HepG2 (cell line): ENCODE measurements around the gene ACRBP. TPM values are rescaled to one million over a fixed set of nuclear protein-coding genes. Genes with fewer than 3 reads are reported as not detected.

Experiments used
- ARID4A ChIP-seq: sonication (generic); formaldehyde crosslinking; IDR thresholded peaks from 2 replicates; pipeline ENCODE4 v1.5.0; 2020; ENCODE audit warnings: mild to moderate bottlenecking, missing genetic modification reagents, borderline replicate concordance
- ATF7 ChIP-seq, 2 experiments: fragments of 450-650 bp in 1 of 2; sonication (generic) in 1 of 2; formaldehyde crosslinking in 1 of 2; IDR thresholded peaks; 2 replicates each; pipeline versions ENCODE4 v1.4.0 to v1.6.1; 2016 to 2020; ENCODE audit warnings: antibody characterized with exemption in 1 of 2, mild to moderate bottlenecking in 1 of 2, missing genetic modification reagents in 1 of 2
- CHCHD3 ChIP-seq: sonication (generic); formaldehyde crosslinking; IDR thresholded peaks from 2 replicates; pipeline ENCODE4 v1.8.0; 2022; ENCODE audit warnings: mild to moderate bottlenecking, missing genetic modification reagents, moderate library complexity
- HDAC2 ChIP-seq: sonication (generic); formaldehyde crosslinking; IDR thresholded peaks from 2 replicates; pipeline ENCODE4 v1.4.0; 2020; ENCODE audit warnings: missing genetic modification reagents
- HNRNPL ChIP-seq: fragments of 200-400 bp; formaldehyde crosslinking; IDR thresholded peaks from 2 replicates; pipeline ENCODE4 v1.6.1; 2017; ENCODE audit warnings: mild to moderate bottlenecking, low read depth, low read length
- IKZF1 ChIP-seq: fragments of 450-650 bp; IDR thresholded peaks from 2 replicates; pipeline ENCODE4 v1.7.1; 2016
- IKZF4 ChIP-seq: sonication (generic); formaldehyde crosslinking; IDR thresholded peaks from 2 replicates; pipeline ENCODE4 v1.5.1; 2020; ENCODE audit warnings: borderline replicate concordance, mild to moderate bottlenecking, low read depth, missing genetic modification reagents; ENCODE audit errors: not compliant biosample characterization
- KAT2B ChIP-seq: fragments of 150-350 bp; IDR thresholded peaks from 2 replicates; pipeline ENCODE4 v1.6.1; 2014; ENCODE audit warnings: low read depth, low read length, borderline replicate concordance
- RFXANK ChIP-seq: IDR thresholded peaks from 2 replicates; pipeline ENCODE4 v1.6.1; 2016
- SETDB1 ChIP-seq: sonication (generic); formaldehyde crosslinking; IDR thresholded peaks from 2 replicates; pipeline ENCODE4 v1.5.1; 2020; ENCODE audit warnings: missing genetic modification reagents, mild to moderate bottlenecking, borderline replicate concordance
- SP5 ChIP-seq: IDR thresholded peaks from 2 replicates; pipeline ENCODE4 v1.6.1; 2016; ENCODE audit warnings: low read depth, borderline replicate concordance
- ZBTB33 ChIP-seq: sonication (generic); formaldehyde crosslinking; IDR thresholded peaks from 2 replicates; pipeline ENCODE4 v1.4.0; 2020; ENCODE audit warnings: missing genetic modification reagents
- ZBTB42 ChIP-seq: sonication (generic); formaldehyde crosslinking; IDR thresholded peaks from 2 replicates; pipeline ENCODE4 v1.5.0; 2020; ENCODE audit warnings: mild to moderate bottlenecking, missing genetic modification reagents
- ZFX ChIP-seq: sonication (generic); formaldehyde crosslinking; IDR thresholded peaks from 2 replicates; pipeline ENCODE4 v1.4.0; 2020; ENCODE audit warnings: mild to moderate bottlenecking, low read depth, missing genetic modification reagents, moderate library complexity
- ZNF235 ChIP-seq: sonication (generic); formaldehyde crosslinking; IDR thresholded peaks from 2 replicates; pipeline ENCODE4 v1.8.1; 2023; ENCODE audit warnings: mild to moderate bottlenecking, missing genetic modification reagents, borderline replicate concordance
- ZNF264 ChIP-seq: sonication (generic); formaldehyde crosslinking; IDR thresholded peaks from 2 replicates; pipeline ENCODE4 v1.4.0; 2020; ENCODE audit warnings: missing genetic modification reagents
- ZNF501 ChIP-seq: sonication (generic); formaldehyde crosslinking; IDR thresholded peaks from 2 replicates; pipeline ENCODE4 v1.5.1; 2020; ENCODE audit warnings: mild to moderate bottlenecking, moderate library complexity, missing genetic modification reagents
- ZNF607 ChIP-seq: sonication (generic); formaldehyde crosslinking; IDR thresholded peaks from 2 replicates; pipeline ENCODE4 v1.5.1; 2020; ENCODE audit warnings: missing genetic modification reagents, mild to moderate bottlenecking, borderline replicate concordance
- ZNF629 ChIP-seq: sonication (generic); formaldehyde crosslinking; conservative IDR thresholded peaks from 2 replicates; pipeline ENCODE4 v1.5.0; 2020; ENCODE audit warnings: missing genetic modification reagents
- ZNF639 ChIP-seq: conservative IDR thresholded peaks from 2 replicates; pipeline ENCODE4 v1.6.1; 2018; ENCODE audit warnings: missing genetic modification reagents
- ZNF7 ChIP-seq: IDR thresholded peaks from 2 replicates; pipeline ENCODE4 v1.6.1; 2016; ENCODE audit warnings: missing biosample characterization, missing genetic modification reagents
- ZNF703 ChIP-seq: sonication (generic); formaldehyde crosslinking; IDR thresholded peaks from 2 replicates; pipeline ENCODE4 v1.5.1; 2020; ENCODE audit warnings: missing genetic modification reagents, mild to moderate bottlenecking, moderate library complexity, borderline replicate concordance
- polyA plus RNA-seq, 8 experiments: library from polyadenylated mRNA; depleted of rRNA in 3 of 8; stranded (reverse) in 7 of 8; unstranded in 1 of 8; fragments of >200 nt; fragmentation: Illumina TruSeq in 4 of 8; extraction: Trizol in 4 of 8; gene quantifications; 2 replicates each; pipeline versions ENCODE4 v1.2.1 to v1.2.3, GENCODE V29; 2011 to 2016; ENCODE audit warnings: low read depth in 4 of 8, missing spikeins in 1 of 8, mixed read lengths in 1 of 8; ENCODE audit not compliant: insufficient read depth in 1 of 8
- total RNA-seq, 5 experiments: library from RNA; depleted of rRNA; stranded (reverse); fragments of >200 nt; fragmentation: Illumina TruSeq; extraction: Trizol; gene quantifications; 2 replicates each; pipeline ENCODE4 v1.2.3, GENCODE V29; 2016; ENCODE audit warnings: low read depth in 1 of 5

ACRBP gene
- total and polyA plus RNA-seq, 2 of the 13 experiments (the other 11 are each of a cell fraction or from before 2014, with no cell fraction given): 0.46 TPM; not detected in 1

DNA sequence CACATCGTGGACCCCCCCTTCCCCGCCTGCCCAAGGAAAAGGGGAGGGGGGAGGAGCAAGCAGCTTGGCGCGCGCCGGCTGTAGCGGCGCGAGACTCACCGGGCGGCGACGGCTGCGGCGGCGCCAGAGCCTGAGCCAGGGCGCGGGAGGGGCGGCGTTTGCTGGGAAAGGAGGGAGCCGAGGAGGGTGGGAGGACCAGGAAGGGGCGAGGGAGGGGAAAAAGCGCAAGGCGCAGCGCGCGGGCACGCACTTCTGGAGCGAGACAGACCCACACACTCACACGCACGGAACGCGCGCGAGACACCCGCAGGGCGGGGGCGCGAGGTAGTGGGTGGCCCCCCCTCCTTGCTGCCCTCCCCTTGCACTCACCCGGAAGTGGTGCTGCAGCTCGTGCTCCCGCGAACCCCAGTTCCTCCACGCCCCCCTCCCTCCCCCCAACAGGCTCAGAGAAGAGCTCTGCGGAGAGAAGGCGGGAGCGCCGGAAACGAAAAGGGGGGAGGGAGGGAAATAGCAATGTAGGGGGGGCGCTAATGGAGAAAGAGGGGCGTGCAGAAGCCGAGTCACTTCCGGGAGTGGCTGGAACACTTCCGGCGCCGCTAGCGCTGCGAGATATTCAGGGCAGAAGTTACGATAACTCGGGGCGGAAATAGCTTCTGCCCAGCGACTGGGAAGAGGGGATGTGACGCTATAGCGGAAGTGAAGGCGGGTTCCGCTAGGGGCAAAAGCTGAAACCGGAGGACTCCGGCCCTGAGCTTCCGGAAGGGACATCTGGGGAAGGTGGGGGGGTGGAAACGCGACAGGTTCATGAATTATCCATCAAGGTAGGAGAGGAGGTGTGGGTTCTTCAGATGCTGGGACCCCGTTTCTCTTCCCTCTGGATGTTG, 42.0 kb upstream of the ACRBP start, which contains the start of gene ZNF384 (continued):
- TF ChIP-seq HDAC2 (CRISPR knock-in tag) (peak; percentile 39; the same call in 1 of the 2 replicates), ZNF501 (CRISPR knock-in tag) (peak; percentile 78; the same call in 1 of the 2 replicates), ZBTB33 (no peak), SP5 (CRISPR knock-in tag) (0 out of 2 replicates have a peak, but pooled peaks have one; percentile 18), ATF7 (IDR thresholded peaks at IDR 0.05) (no peak), ATF7 (CRISPR knock-in tag; IDR thresholded peaks at IDR 0.05) (no peak), ZNF639 (peak; percentile 55; the same call in 1 of the 2 replicates), ZBTB42 (CRISPR knock-in tag) (no peak), ZFX (CRISPR knock-in tag) (peak; percentile 45; the same call in 1 of the 2 replicates), ZNF629 (no peak), IKZF1 (no peak), IKZF4 (CRISPR knock-in tag) (no peak), ZNF235 (CRISPR knock-in tag) (no peak), HNRNPL (no peak), CHCHD3 (CRISPR knock-in tag) (no peak; the same call in 1 of the 2 replicates), ARID4A (CRISPR knock-in tag) (peak; percentile 86), KAT2B (no peak), ZNF703 (CRISPR knock-in tag) (no peak), ZNF607 (CRISPR knock-in tag) (peak; percentile 51; the same call in 1 of the 2 replicates), ZNF7 (CRISPR knock-in tag) (no peak), ZNF264 (no peak), SETDB1 (CRISPR knock-in tag) (no peak), RFXANK (no peak)
